GM21367 (cell line): ENCODE measurements around the gene MPRIP.

Experiments used
- ATAC-seq: cut with Tn5 transposase; IDR thresholded peaks from one replicate; pipeline ENCODE4 v1.9.1; 2021; ENCODE audit not compliant: unreplicated experiment

MPRIP gene

GRCh38 chr17:17050346-17051345, 8.4 kb downstream of the MPRIP start:
- no peak for ATAC-seq

- no peak for ATAC-seq
These were observed 9.1 kb downstream of the MPRIP start for GRCh38 chr17:17051380-17051779.

GRCh38 chr17:17051791-17052461, 9.7 kb downstream of the MPRIP start:
- ATAC-seq = no peak

- no peak for ATAC-seq
These were observed 10.4 kb downstream of the MPRIP start for GRCh38 chr17:17052462-17053221.

GRCh38 chr17:17053446-17054379, 11.5 kb downstream of the MPRIP start:
- ATAC-seq = no peak

GRCh38 chr17:17054636-17055035, 12.4 kb downstream of the MPRIP start:
- no peak for ATAC-seq

- ATAC-seq = no peak
These were observed 13.3 kb downstream of the MPRIP start for GRCh38 chr17:17055286-17056155.

- no peak for ATAC-seq
These were observed 13.9 kb downstream of the MPRIP start for GRCh38 chr17:17056156-17056539.

GRCh38 chr17:17057057-17057551, 14.8 kb downstream of the MPRIP start:
- ATAC-seq = no peak

GRCh38 chr17:17058304-17058703, 16.0 kb downstream of the MPRIP start:
- ATAC-seq = no peak

- ATAC-seq = no peak
These were observed 17.1 kb downstream of the MPRIP start for GRCh38 chr17:17059301-17059890.

GRCh38 chr17:17060001-17060922, 18.0 kb downstream of the MPRIP start:
- ATAC-seq = no peak

- ATAC-seq = no peak
These were observed 18.7 kb downstream of the MPRIP start for GRCh38 chr17:17060930-17061329.

GRCh38 chr17:17061516-17061915, 19.3 kb downstream of the MPRIP start:
- ATAC-seq = no peak

- no peak for ATAC-seq
These were observed 20.1 kb downstream of the MPRIP start for GRCh38 chr17:17062356-17062755.

GRCh38 chr17:17062866-17063265, 20.6 kb downstream of the MPRIP start:
- no peak for ATAC-seq

- no peak for ATAC-seq
These were observed 21.4 kb downstream of the MPRIP start for GRCh38 chr17:17063546-17064122.
